HG03342 (cell line): ENCODE data around the gene RRP15.

Experiments used
- ATAC-seq: cut with Tn5 transposase; IDR thresholded peaks from one replicate; pipeline ENCODE4 v1.9.1; 2021; ENCODE audit warnings: mild to moderate bottlenecking, moderate library complexity; ENCODE audit not compliant: unreplicated experiment

RRP15 gene

GRCh38 chr1:218383681-218384080 lies 98.6 kb downstream of the RRP15 start:
- ATAC-seq: no peak

GRCh38 chr1:218384581-218384993 lies 99.5 kb downstream of the RRP15 start:
- ATAC-seq: no peak
